HG03135 (cell line): ENCODE measurements around the gene MIS18A.
"Not testable (repeated sequence)": the region's sequence is repeated elsewhere in the genome, so short reads cannot be mapped to it uniquely, and the experiment has no call there.

Experiments
- ATAC-seq: cut with Tn5 transposase; IDR thresholded peaks from one replicate; pipeline ENCODE4 v1.9.1; 2021; ENCODE audit warnings: mild to moderate bottlenecking, moderate library complexity; ENCODE audit not compliant: unreplicated experiment

Gene MIS18A

DNA sequence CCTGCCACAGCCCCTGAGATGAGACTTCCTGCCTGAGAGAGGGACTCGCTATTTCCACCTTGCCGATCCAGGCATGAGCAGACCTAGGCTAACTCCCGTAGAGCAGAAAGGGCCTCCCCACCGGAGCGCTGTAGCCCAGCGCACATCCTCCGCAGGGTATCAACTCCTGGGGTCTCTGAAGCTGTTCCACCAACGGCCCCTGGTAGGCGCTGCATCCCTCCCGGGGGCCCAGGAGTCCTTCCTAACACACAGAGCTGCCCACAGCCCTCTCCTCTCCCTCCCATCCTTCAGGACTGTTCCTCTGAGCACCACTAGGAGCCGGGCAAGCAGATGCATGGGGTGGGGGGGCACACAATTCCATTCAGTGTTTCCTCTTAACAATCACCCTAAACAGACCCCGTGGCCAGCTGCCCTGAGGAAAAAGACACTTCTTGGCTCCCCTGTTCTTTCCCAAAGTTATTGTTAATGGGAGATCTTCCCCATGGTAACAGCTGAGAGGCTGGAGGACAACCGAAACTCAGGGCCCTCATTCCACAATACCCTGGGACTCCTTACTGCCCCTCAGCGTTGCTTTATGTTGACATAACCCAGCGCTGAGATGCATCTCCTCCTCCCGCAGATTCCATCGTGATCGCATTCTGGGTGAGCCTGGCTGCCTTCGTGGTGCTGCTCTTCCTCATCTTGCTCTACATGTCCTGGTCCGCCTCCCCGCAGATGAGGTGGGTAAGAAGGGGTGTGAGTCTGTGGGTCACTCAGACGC, 27.4 kb upstream of the MIS18A start:
- no peak for ATAC-seq

DNA sequence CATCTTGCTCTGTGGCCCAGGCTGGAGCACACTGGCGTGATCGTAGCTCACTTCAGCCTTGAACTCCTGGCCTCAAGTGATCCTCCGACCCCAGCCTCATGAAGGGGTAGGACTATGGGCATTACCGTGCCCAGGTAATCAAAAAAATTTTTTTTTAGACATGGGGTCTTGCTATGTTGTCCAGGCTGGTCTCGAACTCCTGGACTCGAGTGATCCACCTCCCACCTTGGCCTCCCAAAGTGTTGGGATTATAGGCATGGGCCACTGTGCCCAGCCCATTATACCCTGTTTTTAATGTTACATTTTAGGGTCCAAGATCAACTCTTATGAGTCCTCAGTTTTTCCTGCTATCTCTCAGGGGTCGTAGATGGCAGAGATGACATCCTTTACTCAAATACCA, 26.1 kb upstream of the MIS18A start:
- ATAC-seq: no peak

DNA sequence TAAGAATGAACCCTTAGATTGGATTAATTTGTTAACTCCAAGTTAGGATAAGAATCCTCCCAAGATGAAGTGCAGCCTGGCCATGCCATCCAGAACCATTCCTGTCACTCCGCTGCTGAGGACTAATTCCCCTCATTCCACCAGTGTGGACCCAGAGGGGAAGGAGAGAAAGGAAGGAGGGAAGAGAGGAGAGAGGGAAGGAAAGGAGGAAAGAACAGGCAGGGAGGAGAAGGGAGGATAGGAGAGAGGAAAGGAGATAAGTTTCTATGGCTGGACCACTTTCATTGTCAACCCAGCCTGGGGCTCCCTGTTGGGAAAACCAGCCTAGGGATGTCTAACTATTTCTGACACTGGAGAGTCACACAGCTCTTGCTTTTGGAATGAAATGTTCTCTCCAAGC, 24.5 kb upstream of the MIS18A start:
- no peak for ATAC-seq

DNA sequence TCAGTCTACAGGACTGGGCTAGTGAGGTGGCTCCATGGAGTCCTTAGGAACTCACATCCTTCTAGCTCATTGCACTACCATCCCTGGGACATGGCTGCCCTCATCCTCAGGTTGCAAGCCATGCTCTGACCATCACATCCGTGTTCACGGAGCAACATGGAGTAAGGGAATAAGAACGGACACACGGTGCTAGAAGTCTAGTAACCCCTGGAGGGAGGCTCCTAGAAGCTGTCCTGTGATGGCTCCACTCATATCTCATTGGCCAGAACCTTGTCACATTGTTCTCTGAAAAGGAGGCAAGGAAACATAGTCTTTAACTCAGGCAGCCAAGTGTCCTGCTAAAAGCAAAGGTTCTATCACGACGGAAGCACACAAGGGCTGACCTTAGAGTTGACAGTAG, 23.7 kb upstream of the MIS18A start:
- no peak for ATAC-seq

DNA sequence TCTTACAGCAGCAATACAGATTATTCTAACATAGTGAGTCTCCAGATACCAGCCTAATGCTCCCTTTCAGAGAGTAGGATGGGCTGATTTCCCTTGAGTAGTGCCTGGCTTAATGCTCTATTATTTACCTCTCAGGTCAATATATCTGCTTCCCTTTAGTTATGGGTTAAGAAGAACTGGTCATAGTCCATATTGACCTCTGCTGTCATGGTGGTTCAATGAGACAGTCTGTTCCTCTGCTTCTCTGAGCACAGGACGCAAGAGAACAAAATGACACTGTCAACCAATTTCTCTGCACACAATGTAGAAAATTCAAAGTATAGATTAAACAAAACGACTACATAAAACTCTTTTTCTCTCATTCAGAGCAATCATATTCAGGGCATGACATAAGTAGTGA, 22.7 kb upstream of the MIS18A start:
- ATAC-seq: no peak

DNA sequence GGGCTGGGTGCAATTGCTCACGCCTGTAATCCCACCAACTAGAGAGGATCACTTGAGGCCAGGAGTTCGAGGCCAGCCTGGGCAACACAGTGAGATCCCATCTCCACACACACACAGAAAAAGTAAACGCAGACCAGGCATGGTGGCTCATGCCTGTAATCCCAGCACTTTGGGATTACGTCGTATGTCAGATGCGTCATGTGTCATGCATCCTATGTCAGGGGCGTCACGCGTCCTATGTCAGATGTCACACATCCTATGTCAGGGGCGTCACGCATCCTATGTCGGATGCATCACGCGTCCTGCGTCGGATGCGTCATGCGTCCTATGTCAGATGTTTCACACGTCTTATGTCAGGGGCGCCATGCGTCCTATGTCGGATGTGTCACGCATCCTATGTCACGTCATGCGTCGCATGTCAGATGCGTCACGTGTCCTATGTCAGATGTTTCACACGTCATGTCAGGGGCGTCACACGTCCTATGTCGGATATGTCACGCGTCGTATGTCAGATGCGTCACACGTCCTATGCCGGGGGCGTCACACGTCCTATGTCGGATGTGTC, 21.4 kb upstream of the MIS18A start:
- ATAC-seq: no peak

DNA sequence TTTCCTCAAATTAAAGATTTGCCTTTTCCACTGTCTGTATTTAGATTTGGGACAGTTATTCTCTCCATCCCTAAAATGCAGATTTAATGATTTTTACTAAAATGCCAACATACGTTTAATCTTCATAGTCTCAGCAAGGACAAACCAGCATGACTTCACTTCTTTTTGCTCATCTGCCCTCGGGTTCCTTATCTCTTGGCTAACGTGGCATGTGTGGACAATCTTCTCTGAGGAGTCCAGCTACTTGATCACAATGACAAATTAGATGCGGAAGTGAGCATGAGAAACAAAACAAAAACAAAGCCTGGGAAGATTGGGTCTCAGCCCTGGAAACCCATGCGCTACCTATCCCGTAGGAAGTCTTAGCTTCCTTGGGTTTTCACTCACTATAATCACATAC, 20.8 kb upstream of the MIS18A start:
- ATAC-seq: no peak

DNA sequence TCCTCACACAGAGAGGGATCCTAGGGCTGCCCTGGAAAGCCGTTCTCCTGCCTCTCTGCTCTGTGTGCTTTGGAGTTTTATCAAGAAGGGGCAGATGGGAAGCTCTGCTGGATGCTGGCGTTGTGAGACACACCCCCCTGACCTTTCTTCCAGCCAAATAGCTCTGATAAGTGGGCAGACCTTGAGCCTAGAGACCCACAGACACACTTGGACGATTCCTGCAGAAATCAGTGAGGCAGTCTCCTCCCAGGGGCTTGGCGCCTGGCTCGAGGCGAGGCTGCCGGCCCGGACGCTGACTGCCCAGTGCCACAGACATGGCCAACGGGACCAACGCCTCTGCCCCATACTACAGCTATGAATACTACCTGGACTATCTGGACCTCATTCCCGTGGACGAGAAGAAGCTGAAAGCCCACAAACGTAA, 19.8 kb upstream of the MIS18A start, which contains the start of gene MRAP:
MRAP (plus strand) TSS at position 198 of the 424 bp plus-strand sequence; CDS start at position 315, 117 bp downstream.
- no peak for ATAC-seq

DNA sequence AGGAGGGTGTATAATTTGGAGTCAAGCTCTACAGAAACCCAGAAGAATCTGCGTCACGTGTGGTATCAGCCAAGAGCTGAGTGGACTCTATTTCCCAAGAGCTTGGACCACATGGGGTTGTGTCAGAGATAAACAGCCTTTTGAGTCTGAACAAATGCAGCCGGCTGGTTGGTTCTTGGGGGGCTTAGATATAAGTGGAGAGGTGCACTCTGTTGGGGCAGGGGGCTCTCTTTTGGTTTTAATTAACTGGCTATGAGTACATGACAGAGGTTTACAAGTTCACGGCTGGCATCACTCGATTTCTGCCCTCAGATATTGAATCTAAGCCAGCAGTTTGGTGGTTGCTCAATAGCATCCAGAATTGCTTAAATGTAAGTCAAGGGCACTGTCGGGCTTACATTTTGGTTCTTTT, 19.3 kb upstream of the MIS18A start:
- ATAC-seq: no peak

DNA sequence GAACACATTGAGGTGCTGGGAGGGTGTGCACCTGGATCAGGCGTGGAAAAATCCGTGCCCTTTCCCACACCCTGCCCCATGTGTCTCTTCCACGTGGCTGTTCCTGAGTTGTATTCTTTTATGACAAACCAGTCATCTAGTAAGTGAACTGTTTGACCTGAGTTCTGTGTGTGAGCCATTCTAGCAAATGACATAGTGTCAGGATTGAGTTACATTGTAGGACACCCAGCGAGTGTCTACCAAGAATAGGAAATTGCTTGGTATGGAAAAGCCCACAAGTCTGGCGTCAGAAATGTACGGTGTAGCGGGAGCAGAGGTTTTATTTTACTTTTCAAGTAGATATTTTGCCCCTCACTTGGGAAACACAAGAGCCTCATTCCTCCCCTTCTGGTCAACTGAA, 18.6 kb upstream of the MIS18A start:
- ATAC-seq: no peak

DNA sequence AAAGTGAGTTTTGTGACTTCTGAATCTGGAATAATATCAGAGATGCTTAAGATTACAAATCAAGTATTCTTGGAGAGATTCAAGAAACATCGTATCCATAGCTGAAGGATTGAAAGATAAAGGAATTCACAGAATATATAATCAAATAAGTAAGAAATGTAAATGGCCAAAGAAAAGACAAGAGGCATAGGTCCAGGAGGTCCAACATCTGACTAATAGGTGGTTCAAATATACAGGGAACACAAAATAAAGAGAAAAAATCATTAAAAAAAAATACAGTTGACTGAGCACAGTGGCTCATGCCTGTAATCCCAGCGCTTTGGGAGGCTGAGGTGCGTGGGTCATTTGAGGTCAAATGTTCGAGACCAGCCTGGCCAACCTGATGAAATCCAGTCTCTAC, 6.6 kb upstream of the MIS18A start:
- no peak for ATAC-seq

DNA sequence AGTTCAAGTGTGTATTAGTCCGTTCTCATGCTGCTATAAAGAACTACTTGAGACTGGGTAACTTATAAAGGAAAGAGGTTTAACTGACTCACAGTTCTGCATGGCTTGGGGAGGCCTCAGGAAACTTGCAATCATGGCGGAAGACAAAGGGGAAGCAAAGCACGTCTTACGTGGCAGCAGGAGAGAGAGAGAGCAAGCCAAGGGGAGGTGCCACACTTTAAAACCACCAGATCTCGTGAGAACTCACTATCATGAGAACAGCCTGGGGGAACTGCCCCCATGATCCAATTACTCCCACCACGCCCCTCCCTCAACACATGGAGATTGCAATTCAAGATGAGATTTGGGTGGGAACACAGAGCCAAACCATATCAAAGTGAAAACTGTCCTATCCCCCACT, 4.1 kb upstream of the MIS18A start:
- ATAC-seq: no peak

DNA sequence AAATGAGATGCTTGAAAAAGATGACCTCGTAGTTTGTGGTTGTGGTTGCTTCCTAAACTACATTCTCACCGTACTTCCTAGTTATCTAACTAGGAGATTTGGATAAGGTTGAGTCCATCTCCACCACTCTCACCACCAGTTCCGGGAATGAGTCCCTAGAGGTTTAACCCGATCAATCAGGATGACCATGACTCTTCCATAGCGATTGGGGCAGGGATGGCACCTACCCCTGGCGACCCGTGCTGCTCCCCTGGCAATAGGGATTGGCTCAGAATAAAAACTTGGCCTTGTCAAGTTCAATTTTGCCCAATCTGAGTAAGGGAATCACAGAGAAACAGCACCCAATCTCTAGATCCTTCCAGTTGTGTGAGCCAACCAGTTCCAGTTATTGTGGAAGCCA, 2.7 kb upstream of the MIS18A start:
- ATAC-seq: no peak

DNA sequence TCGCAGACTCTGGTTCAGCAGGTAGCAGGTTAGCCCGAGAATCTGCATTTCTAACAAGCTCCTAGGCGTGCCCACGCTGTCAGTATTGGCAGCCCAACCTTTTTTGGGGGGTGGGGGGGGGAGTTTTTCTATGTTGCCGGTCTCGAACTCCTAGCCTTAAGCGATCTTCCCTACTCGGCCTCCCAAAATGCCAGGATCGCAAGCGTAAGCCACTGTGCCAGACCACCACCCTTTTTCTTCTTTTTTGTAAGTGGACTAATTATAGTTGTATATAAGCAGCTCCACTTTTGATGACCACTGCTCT, 480 bp upstream of the MIS18A start:
- ATAC-seq: no peak

DNA sequence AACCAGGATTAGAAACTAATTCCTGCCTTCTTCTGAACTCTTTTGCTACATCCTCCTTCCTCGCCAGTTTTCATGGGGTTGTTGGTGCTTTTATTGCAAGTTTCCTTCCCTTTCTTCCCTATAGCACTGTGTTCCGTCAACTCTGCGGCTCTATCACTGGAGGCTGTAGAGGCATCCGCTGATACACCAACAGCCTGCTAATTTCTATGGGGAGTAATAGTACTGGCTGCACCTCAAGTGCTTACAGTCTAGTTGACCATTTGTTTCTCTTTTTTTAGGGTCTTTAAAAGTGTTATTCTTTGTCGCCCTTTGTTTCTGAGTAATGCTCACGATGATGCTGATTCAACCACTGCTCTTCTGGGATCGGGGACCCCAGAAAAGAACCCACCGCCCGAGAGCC, 746 bp downstream of the MIS18A start:
- no peak for ATAC-seq

DNA sequence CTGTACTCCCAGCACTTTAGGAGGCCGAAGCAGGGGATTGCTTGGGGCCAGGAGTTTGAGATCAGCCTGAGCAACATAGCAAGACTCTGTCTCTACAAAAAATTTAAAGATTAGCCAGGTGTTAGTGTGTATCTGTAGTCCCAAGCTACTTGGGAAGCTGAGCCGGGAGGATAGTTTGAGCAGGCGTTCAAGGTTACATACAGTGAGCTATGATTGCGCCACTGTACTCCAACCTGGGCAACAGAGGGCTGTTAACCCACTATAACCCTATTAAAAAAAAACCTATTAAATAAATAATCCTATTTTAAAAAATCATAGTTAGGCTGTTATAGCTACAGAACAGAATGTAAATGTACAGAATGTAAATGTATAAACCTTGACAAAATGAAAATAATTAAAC, 2.2 kb downstream of the MIS18A start:
- no peak for ATAC-seq

DNA sequence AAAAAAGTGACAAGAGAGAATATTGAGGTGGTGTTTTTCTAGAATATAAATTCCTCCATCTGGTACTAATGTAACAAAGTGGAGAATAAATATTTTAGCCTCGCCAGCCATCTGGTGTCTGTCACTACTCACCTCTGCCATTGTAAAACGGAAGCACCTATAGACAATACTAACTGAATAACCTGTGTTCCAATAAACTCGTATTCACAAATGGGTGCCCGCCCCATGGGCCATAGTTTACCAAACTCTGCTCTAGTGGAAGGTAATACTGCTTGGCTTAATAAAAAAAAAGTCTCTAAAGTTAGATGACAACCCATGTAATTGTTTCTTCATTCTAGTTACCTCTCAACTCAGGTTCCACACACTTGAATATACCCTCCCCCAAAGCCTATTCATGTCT, 8.1 kb downstream of the MIS18A start:
- no peak for ATAC-seq

DNA sequence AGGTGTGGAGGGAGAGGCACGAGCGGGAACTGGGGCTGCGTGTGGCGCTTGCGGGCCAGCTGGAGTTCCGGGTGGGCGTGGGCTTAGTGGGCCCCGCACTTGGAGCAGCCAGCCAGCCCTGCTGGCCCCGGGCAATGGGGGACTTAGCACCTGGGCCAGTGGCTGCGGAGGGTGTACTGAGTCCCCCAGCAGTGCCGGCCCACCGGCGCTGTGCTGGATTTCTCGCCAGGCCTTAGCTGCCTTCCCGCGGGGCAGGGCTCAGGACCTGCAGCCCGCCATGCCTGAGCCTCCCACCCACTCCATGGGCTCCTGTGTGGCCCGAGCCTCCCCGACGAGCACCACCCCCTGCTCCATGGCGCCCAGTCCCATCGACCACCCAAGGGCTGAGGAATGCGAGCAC, 13.5 kb downstream of the MIS18A start:
- ATAC-seq: not testable (repeated sequence)

DNA sequence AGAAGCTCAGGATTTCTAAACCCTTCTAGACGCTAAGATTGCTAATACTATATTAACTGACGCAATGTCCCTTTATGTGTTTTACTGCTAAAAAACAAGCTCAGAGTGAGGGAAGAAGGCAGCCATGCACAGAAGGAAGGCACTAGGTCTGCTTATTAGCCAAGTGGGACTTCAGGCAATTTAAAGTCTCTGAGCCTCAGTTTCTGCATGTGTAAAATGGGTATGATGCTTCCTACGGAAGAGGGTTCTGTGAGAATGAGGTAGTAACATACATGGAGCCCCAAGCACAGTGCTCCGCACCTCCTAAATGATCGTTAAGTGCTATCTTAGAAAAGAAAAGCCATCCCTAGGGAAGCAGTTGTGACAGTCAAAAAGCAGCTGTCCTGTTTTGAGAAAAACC, 16.9 kb downstream of the MIS18A start:
- ATAC-seq: no peak

DNA sequence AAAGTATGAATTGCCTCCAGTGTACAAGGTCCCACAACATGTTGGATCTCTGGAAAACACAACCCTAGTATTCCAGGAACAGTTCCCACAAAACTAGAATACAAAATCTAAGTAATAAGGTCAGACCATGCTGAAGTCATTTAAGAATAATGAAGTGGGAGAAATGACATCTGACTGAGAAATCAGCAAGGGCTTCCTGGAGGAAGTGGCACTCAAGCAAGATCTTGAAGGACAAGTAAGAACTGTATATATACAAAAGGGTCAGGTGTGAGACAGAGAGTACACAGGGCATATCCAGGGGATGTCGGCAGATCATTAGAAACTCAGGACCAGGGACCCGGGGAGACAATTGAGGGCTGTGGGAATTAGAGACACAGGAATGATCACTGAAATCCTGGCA, 18.7 kb downstream of the MIS18A start:
- no peak for ATAC-seq

DNA sequence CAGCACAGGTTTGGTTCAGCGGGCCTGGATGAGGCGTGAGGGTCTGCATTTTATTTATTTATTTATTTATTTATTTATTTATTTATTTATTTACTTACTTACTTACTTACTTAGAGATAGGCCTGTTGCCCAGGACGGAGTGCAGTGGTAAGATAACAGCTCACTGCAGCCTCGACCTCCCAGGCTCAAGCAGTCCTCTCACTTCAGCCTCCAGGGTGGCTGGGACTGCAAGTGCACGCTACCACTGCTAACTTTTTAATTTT, 20.1 kb downstream of the MIS18A start:
- ATAC-seq: not testable (repeated sequence)

DNA sequence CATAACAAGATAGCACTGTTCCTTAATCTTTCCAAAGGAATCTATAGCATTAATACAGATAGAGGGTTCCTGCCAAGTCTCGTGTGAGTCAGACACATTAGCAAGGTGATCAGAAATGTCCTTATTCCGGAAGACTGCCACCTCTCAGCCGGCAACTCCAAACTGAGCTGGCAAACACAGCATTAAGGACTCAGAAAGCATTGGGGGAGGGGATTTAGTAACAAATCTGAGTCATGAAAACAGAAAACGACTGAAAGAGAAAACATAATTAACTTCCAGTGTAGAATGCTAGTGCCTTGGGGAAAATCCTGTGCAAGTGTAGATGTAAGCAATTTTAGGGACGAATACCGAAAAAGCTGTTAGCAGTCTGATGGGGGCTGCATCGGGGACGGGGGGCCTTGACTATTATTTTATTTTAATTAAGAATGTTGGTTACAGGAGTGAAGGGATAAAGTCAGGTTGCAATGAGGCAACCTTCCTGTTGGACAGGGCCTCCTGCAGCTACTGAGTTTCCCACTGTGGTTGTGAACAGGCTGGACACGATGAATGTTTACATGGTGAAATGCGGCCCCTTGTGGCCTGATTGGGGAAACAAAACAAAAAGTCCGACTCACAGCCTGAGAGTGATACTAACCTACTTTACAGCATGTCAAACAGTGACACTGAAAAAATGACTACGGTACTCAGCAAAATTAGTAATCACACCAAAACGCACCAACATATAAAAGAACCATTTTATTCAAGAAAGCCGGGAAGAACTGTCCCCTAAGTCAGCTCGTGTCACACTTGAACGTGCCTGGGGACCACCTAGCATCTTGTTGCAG, 20.7 kb downstream of the MIS18A start:
- no peak for ATAC-seq
